H4 (cell line): Measurements from ENCODE around the gene VMP1. TPM values are rescaled to one million over a fixed set of nuclear protein-coding genes. Genes with fewer than 3 reads are reported as not detected.

Experiments used
- DNase-seq: peaks from one replicate; pipeline ENCODE4 v3.0.0-alpha.2; 2015; ENCODE audit warnings: low spot score
- total RNA-seq: library from RNA; depleted of rRNA; stranded (reverse); fragments of >200 nt; shearing (Covaris generic); gene quantifications from 2 replicates; pipeline ENCODE4 v1.2.3, GENCODE V29; 2014

Gene VMP1
- total RNA-seq, 1 experiment from 2014 or later: 224 TPM

- no peak for DNase-seq
Measured at GRCh38 chr17:59707971-59708430, 547 bp downstream of the VMP1 start.

DNA sequence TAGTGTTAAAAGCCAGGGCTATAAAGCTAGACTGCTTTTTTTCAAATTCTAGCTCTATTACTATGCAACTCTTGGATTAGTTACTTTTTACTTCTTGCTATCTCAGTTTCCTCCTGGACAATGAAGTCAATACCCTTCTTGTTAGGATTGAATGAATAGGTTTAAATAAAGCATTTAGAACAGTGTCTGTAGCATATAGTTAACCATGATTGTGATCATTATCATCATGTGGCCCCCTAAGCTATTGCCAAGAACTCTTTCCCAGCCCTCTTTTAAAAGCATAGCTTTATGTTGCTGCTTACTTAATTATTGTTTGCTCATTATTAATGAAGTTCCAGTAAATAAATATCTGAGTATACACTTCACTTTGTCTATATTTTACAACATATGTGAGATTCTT lies 4.5 kb downstream of the VMP1 start:
- DNase-seq: no peak

GRCh38 chr17:59712862-59713261 lies 5.4 kb downstream of the VMP1 start:
- DNase-seq: no peak

DNA sequence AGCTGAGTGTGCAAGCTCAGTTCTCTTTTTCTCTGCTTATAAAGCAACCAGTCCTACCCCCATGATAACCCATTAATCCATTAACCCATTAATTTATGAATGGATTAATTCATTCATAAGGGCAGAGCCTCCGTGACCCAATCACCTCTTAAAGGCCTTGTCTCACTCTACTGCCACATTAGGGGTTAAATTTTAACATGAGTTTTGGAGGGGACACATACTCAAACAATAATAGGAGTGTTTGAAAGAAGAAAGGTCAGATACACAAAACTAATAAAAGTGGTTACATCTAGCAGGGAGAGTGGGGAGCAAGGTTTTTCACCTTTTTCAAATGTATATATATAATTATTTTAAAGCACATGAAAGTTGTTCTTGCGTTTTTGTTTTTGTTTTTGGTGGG lies 6.8 kb downstream of the VMP1 start:
- no peak for DNase-seq

DNA sequence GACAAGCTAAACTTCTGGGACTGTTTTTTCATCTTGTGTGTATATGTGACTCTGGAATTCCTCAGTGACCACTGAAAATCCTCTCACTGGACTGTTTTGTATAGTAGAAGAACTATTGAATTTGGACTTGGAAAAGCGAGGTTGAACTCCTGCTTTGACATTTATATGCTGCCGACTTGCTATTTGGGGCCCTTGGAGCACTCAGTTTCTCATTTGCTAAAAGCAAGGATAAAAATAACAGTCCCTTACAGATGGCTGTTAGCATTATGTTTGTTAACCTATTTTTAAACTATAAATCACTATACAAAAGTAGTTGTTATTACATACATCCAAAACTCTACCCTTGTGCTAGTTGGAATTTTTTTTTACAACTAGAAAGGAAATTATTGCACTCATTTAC lies 9.0 kb downstream of the VMP1 start:
- no peak for DNase-seq

DNA sequence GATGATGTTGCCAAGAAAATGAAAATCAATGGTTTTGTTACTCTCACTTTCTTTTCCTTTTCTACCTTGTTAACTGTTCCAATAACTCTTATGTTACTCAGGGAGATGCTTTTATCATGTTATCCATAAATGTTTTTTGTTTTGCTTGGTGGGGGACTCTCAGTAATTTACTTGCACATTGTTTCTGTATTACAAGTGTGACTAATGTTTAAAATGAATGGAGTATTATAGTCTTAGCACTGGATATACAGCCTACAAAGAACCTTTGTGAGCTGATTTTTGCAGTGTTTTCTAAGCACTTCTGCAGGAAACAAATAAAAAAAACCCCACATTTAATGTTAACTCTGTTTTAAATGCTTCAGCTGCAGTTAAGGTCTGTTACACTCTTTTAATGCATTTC lies 12.1 kb downstream of the VMP1 start:
- no peak for DNase-seq

DNA sequence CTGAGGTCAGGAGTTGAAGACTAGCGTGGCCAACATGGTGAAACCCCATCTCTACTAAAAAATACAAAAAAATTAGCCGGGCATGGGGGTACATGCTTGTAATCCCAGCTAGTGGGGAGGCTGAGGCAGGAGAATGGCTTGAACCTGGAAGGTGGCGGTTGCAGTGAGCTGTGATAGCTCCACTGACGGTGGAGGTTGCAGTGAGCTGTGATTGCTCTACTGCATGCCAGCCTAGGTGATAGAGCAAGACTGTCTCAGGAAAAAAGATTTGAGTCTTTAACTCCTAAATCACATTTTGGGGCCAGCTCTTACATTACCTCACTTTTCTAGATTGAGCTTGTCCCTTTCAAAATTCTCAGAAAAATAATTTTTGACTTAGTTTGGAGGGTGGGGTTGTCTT lies 15.2 kb downstream of the VMP1 start:
- no peak for DNase-seq

DNA sequence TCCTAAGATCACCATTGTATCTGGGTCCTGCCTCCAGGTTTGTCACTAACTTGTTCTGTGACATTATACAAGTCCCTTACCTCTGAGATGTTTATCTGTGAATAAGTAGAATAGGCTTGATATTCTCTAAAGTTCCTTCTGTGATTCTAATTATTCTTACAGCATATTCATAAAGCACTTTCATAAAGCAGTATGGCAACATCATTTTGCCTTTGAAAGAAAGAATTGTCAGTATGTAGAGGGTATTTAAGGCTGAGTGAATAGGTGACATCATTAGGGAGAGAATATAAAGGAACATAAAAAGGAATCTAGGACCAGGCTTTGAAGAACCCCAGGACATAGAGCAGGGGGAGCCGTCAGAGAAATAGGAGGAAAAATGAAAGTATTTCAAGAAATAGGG lies 15.6 kb downstream of the VMP1 start:
- DNase-seq: no peak

- DNase-seq: no peak
Measured at GRCh38 chr17:59723607-59724006, 16.2 kb downstream of the VMP1 start.

GRCh38 chr17:59725691-59726090 lies 18.2 kb downstream of the VMP1 start:
- no peak for DNase-seq

DNA sequence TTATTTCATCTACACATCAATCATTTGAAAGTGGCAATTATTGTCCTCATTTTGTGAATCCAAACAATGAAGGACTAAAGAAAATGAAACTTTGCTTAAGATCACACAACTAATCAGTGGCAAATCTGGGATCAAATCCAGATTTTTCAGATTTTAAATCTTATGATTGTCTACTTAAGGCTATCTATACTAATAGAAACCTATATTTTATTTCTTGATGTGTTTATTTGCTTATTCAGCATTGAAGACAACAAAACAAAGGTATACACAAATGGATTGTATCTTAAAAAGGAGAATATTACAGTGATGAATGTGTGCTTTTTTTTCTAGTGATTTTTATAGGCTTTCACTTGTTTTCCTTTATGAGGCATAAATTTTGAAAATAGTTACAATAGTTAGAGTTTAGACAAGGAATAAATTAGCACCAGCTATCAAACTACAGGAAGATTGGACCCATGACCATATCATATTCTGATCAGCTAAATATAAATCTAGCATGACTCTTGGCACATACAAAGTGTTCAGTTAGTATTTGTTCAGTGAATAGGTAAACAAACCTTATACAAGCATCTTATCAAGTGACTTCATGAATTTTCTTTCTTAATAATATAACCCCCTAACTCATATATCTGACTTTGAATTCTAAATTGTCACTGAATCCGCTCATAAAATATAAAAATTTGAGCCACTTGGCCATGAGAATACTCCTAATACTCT lies 20.5 kb downstream of the VMP1 start:
- no peak for DNase-seq

GRCh38 chr17:59730268-59730834 lies 22.9 kb downstream of the VMP1 start:
- no peak for DNase-seq

GRCh38 chr17:59733697-59734096 lies 26.2 kb downstream of the VMP1 start:
- no peak for DNase-seq

DNA sequence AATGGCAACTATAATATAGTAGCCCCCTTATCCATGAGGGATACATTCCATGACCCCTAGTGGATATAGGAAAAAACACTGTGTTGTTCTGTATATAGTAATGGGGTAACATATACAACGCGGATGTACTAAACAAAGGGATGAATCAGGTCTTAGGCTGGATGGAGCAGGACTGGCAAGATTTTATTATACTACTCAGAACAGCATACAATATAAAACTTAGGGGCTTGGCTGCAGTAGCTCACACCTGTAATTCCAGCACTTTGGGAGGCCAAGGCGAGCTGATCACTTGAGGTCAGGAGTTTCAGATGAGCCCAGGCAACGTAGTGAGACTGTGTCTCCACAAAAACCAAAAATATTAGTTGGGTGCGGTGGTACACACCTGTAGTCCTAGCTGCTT lies 26.8 kb downstream of the VMP1 start:
- DNase-seq: no peak

DNA sequence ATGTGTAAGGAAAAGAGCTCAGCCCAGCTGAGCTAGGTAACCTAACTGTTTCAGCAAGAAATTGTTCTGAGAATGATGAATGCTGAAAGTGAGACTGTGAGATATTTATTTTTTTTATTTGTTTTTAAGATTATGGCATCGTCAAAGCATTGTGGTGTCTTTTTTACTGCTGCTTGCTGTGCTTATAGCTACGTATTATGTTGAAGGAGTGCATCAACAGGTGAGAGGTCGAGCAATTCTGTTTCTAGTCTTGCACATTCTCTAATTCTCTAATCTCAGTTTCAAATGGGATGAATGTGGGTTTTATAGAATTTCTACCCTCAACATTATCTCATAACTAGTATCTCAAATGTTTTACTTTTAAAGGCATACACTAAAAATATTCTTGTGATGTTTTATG lies 29.9 kb downstream of the VMP1 start:
- DNase-seq: no peak

DNA sequence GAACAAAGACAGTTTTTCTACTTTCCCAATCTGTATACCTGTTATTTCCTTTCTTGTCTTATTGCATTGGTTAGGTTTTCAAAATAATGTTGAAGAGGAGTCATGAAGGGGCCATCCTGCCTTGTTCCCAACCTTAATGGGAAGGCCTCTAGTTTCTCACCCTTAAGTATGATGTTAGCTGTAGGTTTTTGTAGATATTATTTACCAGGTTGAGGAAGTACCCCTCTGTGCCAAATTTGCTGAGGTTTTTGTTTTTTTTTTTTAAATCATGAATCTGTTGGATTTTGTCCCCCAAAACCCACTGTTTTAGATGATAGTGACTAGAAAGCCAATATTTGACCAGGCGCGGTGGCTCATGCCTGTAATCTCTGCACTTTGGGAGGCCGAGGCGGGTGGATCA lies 36.4 kb downstream of the VMP1 start:
- no peak for DNase-seq

DNA sequence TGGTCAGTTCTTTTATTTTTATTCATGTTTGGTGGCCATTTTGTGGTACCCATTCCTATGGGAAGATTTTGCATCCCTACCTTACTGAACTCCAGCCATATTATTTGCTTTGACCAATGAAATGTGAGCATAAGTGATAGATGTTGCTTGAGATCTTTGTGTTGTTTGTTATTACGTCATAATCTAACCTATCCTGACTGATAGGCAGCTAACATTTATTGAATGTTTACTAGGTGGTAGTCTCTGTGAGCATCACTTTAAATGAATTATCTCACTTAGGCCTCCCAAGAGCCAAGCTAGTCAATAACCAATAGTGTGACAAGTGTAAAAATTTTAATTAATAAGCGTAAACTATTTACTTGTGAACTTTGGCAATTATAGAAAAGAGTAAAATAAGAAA lies 37.6 kb downstream of the VMP1 start:
- DNase-seq: no peak

GRCh38 chr17:59746849-59747445 lies 39.5 kb downstream of the VMP1 start:
- peak; percentile 66 for DNase-seq

- no peak for DNase-seq
Measured at GRCh38 chr17:59748591-59748990, 41.1 kb downstream of the VMP1 start.

DNA sequence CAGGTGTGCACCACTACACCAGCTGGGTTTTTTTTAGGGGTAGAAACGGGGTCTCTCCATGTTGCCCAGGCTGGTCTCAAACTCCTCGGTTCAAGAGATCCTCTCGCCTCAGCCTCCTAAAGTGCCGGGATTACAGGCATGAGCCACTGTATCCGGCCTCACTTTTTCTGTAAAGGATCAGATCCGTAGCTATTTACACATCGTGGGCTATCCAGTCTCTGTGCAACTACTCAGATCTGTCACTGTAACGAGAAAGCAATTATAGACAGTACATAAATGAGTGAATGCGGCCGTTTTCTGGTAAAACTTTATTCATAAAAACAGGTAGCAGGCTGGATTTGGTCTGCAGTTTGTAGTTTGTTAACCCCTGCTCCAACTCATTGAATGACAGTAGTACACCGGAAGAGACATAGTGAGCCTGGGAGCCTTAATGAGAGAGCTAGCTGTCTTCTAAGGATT lies 44.5 kb downstream of the VMP1 start:
- no peak for DNase-seq

DNA sequence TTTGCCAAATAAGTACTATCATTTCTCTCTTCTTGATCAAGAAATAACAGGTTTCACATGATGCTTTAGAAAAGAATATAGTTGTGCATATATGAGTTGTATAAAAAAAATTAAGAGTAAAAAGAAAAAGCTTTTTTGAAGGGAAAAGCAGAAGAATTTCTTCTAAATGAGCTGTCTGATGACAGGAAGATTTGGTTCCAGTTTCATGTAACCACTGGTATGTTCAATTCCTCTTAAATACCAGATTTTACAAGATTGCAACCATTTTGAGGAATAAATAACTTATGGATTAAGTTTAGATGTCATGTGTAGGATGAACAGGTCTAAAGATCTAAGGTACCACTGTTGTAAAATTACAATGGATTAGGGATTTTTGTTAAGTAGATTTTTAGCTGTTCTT lies 45.0 kb downstream of the VMP1 start:
- no peak for DNase-seq

GRCh38 chr17:59752922-59753321 lies 45.5 kb downstream of the VMP1 start:
- no peak for DNase-seq
